H54 (cell line): ENCODE results near the gene MACROD1.

Experiments used
- DNase-seq: peaks from one replicate; pipeline ENCODE4 v3.0.0; 2011; ENCODE audit warnings: low spot score, mixed read lengths; ENCODE audit not compliant: insufficient read length
- FAIRE-seq: peaks from 3 replicates; lab custom pipeline; 2011; peaks lifted over from hg19 to GRCh38; lab: Jason Lieb, UNC
- POLR2A ChIP-seq: IDR thresholded peaks from 2 replicates; pipeline ENCODE4 v1.6.1; 2011; ENCODE audit warnings: low read depth, mild to moderate bottlenecking, low read length

The MACROD1 gene

GRCh38 chr11:64035576-64035975 lies 130.3 kb downstream of the MACROD1 start, which contains the start of gene FLRT1:
TSS of gene FLRT1 (plus strand) at chr11:64035931. CDS start at chr11:64116268, 80,337 bp downstream.
- FAIRE-seq (no peak), DNase-seq (no peak)
- TF ChIP-seq POLR2A = no peak

DNA sequence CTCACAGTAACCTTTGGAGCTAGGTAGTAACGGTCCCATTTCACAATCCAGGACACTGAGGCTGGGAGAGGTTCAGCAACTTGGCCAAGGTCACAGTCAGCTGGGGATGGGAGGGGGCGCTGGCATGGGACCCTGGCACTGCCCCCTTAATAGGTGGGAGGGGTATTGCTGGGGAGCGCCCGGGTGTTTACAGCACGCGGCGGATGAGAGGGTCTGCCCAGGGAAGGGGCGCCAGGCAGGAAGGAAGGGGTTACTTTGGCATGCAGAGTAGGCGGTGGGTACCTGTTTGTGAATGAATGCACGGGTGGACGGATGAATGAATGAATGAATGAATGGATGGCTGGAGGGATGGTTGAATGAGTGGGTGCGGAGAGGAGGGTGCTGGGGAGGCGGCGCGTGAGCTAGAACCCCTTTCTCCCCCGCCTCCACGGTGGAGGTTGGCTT lies 130.8 kb downstream of the MACROD1 start:
- FAIRE-seq (no peak), DNase-seq (no peak)
- no peak for TF ChIP-seq POLR2A

DNA sequence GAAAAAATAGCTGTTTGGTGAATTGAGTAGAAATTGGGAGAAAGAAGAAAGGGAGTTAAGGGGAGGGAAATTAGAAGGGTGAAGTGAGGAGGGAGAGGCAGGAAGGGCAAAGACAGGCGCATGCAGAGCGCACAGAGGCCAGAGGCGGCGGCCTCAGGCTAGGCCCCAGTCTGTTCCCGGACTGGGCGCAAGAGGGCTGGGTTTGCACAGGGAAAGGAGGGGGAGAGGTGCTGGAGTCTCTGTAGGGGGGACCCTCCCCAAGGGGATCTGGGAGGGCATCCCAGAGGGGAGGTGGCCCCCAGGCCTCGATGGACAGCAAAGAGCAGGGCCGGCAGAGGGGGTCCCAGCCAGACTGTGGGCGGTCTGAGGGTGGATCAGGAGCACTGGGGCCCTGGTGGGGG lies 131.5 kb downstream of the MACROD1 start:
- no peak for DNase-seq
- FAIRE-seq = no peak

GRCh38 chr11:64032050-64032449 lies 133.9 kb downstream of the MACROD1 start:
- TF ChIP-seq POLR2A = no peak
- DNase-seq (no peak), FAIRE-seq (no peak)

More for the DNA sequence above, 131.5 kb downstream of the MACROD1 start:
- no peak for TF ChIP-seq POLR2A

- TF ChIP-seq POLR2A = no peak
- DNase-seq = no peak
- FAIRE-seq = no peak
Observed at GRCh38 chr11:64031001-64031400, 134.9 kb downstream of the MACROD1 start.

DNA sequence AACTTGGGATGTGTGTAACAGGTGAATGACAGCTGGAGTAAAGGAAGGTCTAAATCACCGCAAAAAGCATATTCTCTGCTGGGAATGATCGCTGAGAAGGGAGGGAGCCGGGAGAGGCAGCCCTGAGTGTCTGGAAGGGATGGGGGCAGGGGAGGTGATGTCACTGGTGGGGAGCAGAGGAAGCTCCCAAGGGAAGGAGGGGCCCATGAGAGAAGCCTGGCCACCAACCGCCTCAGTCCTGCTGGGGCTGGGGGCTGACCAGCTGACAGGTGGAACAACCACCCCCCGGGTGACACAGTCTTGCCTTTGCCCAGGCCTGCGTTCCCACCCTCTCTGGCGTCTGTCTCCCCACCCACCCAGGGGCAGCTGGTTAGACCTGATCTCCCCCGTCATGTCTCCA lies 136.1 kb downstream of the MACROD1 start:
- FAIRE-seq (no peak), DNase-seq (no peak)
- TF ChIP-seq POLR2A = no peak

DNA sequence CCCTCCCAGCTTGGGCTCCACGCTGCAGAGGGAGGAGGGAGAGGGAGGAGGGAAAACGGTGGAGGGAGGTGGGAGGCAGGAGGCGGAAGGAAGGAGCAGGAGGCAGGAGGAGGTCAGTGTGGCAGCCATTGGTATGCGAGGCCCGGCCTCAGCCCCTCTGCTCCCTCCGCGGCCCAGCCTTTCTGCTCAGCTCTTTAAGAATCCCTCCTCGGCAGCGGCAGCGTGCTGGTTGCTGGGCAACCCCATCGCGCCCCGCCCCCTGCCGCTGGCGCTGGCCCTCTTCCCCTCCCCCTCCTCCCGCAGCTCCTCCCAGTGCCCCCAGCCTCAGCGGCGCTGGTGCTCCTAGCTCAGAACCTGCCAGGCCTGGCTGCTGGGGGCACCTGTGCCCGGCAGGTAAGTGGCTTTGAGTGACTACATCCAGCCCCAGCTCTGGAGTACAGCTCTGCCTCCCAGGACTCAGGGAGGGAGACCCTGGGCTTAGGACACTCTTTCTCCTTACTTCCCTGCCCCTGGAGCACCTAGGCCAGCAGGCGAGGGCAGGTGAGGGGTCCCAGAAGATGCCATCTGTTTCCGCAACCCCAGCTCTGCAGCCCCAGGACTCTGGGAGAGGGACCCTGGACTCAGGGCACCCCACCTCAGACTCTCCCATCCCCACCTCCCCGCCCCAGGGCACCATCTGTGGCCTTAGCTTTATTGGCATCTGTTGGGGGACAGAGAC lies 137.4 kb downstream of the MACROD1 start:
- DNase-seq = no peak
- TF ChIP-seq POLR2A = no peak
- FAIRE-seq = no peak

GRCh38 chr11:64027651-64028397 lies 138.1 kb downstream of the MACROD1 start:
- TF ChIP-seq POLR2A = no peak
- no peak for DNase-seq
- no peak for FAIRE-seq

DNA sequence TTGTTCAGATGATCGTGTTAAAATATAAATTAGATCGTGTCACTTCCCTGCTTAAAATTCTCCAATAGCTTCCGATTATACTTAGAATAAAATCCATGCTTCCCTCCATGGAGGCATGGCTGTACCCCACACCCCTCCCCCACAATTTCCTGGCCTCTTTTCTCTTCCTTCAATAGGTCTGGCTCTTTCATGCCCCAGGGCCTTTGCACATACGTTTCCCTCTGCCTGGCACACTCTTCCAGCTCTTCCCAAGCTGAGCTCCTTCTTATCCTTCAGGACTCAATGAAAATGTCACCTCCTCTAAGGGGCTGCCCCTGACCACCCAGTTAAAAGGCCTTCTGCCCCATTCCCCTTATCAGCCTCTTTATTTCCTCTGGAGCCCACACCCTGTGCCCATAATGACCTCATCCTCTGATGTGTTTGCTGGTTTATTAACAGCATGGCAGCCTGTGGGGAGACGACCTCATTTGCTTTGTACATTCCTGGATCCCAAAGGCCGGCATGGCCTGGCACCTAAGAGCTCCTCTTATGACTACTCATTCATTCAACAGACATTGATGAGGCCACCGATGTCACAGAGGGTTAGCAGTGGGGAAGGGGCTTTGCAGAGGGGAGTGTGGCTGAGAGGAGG lies 139.2 kb downstream of the MACROD1 start:
- TF ChIP-seq POLR2A = no peak
- FAIRE-seq (no peak), DNase-seq (no peak)

- DNase-seq (no peak), FAIRE-seq (no peak)
- TF ChIP-seq POLR2A = no peak
Observed at GRCh38 chr11:64025205-64025604, 140.7 kb downstream of the MACROD1 start.

DNA sequence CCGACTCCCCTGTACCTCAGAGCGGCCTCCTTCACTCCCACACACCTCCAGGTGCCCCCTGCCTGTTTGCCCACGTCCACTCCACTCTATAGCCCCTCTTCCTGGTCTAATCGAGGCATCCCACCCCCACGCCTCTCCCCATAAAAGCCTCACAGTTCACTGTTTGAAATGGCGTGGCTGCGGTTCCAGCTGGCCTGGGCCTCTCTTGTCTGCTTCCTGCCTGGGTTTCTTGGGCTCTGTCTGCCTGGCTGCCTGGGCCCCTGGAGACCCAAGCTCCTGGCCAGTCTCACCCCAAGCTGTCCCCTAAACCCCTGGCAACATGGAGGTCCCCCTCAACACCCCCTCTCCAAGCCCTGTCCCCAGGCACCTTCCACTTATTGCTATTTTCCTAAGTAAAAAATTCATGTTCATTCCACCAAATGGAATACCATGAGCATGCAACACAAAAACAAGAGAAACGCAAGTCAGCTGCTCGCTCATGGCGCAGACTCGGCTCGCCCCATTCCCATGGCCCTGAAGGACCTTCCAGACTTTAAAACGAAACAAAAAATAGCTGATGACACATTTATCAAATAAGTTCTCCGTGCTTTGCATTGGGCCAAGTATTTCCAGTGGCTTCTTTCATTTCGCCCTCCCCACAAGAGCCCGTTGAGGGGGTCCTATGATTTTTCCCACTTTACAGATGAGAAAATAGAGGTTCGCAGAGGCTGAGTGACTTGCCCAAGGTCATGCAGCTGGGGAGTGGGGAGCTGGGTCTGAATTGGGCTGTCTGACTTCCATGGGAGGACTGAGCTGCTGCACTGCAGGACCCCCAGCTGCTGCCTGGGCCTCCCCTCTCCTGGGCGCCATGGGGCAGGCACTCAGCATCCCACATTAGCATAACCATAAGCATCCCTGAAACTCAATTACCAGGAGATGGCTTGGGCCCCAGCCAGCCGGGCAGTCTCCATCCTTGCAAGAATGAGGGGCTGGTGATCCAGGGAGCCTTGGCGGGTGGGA lies 141.9 kb downstream of the MACROD1 start:
- DNase-seq (no peak), FAIRE-seq (no peak)
- no peak for TF ChIP-seq POLR2A

GRCh38 chr11:64022125-64022784 lies 143.7 kb downstream of the MACROD1 start:
- no peak for DNase-seq
- no peak for TF ChIP-seq POLR2A
- no peak for FAIRE-seq

- no peak for TF ChIP-seq POLR2A
- FAIRE-seq = no peak
- DNase-seq = no peak
Observed at GRCh38 chr11:64021757-64022093, 144.2 kb downstream of the MACROD1 start.
